NCI-H1694 treated with DMSO at 0.1 percent for 48 hours (cell line): ENCODE measurements around the gene KRTAP10-12.

Experiments
- DNase-seq: peaks from one replicate; lab custom pipeline; 2025; lab: John Stamatoyannopoulos, UW

The KRTAP10-12 gene

DNA sequence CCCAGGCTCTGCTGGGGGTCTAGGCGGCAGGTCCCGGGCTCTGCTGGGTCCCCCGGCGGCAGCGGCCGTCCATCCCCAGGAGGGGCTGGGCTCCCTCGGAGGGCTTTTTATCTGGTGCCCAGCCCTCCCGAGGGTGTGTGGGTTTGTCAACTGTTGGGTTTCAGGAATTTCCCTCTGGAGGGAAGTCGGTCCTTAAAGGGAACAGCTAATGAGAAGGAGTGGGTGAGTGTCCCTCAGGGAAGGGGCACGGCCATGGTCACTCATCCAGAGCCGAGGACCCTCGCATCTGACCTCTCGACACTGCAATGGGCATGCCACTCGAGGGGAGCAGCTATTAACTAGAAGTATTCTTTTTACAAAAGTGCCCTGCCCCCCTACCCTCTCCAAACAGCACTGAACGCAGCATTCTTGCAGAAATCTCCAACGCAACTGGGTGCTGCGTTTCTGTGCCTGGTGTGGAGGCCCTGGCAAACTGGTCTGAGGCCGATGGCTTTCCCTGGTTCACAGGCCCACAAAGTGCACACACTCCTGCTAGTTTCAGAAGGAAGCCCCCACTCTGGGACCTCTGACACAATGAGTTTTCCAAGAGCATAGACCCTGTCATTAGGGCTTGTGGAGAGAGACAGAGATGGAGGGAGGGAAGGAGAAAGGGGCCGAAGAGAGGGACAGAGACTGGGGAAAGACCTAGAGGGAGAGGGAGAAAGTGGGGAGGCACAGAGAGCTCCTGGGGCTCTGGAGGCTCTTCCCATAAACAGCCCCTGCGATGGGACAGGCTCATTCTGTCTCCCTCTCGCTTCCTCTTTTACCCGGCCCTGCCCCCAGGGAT lies 15.4 kb downstream of the KRTAP10-12 start:
- DNase-seq = no peak

- DNase-seq = no peak
Measured at GRCh38 chr21:44713130-44713529, 16.2 kb downstream of the KRTAP10-12 start.

GRCh38 chr21:44713846-44714245 lies 16.9 kb downstream of the KRTAP10-12 start:
- DNase-seq = no peak

DNA sequence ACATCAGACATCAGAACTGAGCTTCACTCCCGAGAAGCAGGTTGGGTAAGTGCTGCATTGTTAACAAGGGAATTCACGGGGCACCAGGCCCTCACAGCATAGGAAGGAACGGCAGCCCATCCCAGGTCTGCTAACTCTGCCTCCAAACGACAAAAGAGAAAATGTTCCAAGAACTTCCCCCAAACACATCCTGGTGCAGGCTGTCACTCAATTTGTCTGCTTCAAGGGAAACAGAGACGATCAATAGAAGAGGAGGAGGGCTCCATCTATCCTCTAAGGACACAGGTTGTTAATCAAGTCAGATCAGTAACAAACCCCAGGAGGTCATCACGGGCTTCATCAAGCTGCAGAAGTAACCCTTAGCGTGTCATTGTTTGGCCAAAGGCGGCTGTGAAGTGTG lies 17.9 kb downstream of the KRTAP10-12 start:
- no peak for DNase-seq

DNA sequence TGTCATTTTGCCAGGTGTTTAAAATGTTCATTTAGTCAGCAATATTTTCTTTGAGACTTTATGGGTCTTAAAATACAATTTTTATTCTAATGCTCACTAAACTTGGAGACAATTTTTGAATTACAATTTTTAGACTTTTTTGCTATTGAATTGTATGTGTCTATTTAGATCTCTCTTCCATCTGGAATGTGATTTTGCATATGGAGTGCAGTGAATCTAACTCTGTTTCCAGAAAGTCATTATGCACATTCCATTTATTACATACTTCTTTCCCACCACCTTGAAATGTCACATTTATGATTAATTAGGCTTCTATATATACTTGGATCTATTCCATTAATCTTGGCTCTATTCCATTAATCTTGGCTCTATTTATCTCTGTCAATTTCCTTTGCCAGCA lies 20.0 kb downstream of the KRTAP10-12 start:
- DNase-seq = no peak

GRCh38 chr21:44718093-44718492 lies 21.1 kb downstream of the KRTAP10-12 start:
- no peak for DNase-seq

DNA sequence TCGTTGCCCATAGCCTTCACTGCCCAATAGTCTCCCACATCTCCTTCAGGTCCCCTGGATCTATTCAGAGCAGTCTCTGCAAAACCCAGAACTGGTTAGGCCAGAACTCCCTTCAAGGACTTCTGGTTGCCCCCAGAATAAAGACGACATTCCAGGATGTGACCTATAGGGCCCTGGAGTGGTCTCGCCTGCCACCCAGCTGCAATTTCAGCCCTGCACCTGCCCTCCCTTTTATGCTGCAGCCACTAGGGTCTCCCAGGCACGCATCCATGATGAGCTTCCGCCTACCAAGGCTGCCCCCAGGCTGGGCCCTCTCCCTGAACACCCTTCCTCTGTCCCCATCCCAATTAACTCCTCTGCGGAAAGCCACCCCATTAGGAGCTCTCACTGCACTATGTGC lies 21.6 kb downstream of the KRTAP10-12 start:
- DNase-seq = no peak

DNA sequence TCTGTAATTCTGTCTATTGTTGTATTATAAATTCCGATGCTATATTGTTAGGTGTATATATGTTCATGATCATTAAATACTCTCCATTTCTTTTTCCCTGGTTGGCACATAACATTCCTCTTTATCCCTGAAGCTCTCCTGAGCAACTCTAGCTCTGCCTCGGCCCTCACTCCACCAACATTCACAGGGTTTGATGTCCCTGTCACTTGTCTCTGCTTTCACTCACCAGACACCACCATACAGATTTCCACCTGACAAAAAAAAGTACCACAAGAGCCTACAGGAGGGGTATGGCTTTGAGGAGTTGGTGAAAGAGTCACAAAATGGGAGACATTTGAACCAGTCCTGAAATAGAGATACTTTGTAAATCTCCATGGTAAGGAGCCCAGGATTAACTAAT lies 23.2 kb downstream of the KRTAP10-12 start:
- no peak for DNase-seq

DNA sequence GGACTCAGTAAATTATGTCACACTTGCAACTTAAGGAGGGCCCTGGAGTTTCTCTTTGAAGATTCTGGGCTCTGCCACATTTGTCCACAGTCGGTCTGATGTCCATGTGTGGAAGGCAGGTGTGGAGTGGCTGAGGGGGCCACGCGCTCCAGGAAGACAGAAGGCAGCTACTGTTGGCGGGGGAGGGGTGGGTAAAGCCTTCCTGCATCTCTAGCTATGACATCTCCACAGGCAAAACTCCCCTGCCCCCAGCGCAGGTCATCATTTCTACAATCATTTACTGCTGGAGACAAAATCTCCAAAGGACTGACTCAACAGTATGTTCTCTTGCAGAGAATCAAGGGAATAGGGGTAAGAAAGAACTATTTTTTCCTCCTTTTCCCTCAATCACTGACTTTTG lies 25.8 kb downstream of the KRTAP10-12 start:
- no peak for DNase-seq

DNA sequence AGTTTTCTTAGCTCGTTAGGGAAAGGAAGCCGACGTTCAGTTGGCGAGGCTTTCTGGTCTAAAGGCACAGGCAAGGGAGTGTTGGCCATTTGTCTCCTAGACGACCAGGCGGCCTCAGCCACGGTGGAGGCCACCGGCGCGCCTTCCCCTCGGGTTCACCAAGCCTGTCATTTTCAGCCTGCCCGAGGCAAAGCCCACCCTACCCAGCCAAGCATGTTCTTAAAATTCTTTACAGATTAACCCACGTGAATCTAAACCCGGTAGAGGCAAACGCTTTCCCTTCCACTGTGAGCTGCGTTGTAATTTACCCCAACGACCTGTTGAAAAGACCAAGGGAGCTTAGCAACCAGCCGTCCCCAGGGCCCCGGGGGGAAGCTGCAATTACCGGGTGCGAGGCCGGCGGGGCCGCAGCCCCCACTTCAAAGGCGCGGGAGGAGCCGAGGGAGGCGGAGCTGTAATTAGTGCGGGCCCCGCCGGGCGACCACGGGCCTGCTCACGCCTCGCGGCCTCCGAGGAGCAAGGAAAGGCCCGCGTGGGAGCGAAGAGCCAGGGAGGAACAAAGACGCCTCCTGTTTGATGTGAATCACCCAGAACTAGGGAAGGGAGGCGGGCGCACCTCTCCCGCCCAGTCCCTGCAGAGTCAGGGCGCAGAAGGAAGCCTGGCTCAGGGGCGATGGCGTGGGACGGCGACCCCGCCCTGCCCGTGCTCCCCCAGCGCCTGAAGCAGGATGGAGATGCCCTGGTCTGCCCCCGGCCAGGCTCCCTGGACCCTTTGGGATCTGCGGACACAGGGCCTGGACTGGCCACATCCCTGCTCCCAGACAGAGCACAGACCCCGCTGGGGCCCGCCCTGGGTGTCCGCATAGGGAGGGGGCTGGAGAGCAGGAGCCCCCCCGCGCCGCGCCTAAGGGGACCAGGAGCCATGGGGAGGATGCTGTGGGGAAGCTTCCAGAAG lies 26.5 kb downstream of the KRTAP10-12 start:
- no peak for DNase-seq

- no peak for DNase-seq
Measured at GRCh38 chr21:44724196-44724595, 27.2 kb downstream of the KRTAP10-12 start.

- no peak for DNase-seq
Measured at GRCh38 chr21:44724926-44725325, 28.0 kb downstream of the KRTAP10-12 start.

GRCh38 chr21:44726826-44727225 lies 29.9 kb downstream of the KRTAP10-12 start:
- DNase-seq = no peak

- no peak for DNase-seq
Measured at GRCh38 chr21:44727321-44727720, 30.3 kb downstream of the KRTAP10-12 start.

GRCh38 chr21:44727757-44728156 lies 30.8 kb downstream of the KRTAP10-12 start:
- no peak for DNase-seq

DNA sequence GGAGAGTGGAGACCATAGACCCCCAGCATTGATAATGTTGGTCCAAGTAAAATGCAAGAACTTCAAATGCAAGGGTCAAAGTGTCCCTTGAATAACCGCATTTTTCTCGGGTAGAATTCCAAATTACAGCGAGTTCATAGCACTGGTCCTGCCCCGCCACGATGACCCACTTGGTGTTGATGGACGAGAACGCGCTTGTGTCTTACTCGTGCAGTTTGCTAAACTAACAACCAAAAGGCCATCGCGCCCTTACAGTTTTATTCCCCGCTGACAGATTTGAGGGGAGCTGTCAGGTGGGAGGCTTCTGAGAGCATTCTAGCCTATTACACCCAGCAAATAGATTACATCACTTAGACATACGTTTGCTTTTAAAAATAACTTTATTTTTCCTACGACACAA lies 31.7 kb downstream of the KRTAP10-12 start:
- no peak for DNase-seq

- no peak for DNase-seq
Measured at GRCh38 chr21:44729336-44730027, 32.5 kb downstream of the KRTAP10-12 start.

DNA sequence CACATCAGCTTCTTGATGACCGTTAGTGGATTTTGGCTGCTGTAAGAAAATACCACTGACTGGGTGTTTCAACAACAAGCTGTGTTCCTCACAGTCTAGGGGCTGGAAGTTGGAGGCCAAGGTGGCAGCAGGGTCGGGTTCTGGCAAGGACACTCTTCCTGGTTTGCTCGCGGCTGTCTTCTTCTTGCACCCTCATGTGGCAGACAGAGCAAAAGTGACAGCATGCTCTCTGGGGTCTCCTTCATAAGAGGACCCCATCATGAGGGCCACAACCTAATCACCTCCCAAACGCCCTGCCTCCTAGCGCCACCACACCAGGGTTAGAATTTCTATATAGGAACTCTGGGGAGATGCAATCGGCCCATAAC lies 33.0 kb downstream of the KRTAP10-12 start:
- DNase-seq = no peak

GRCh38 chr21:44730951-44731579 lies 34.1 kb downstream of the KRTAP10-12 start:
- DNase-seq = no peak

- DNase-seq = no peak
Measured at GRCh38 chr21:44732263-44732662, 35.3 kb downstream of the KRTAP10-12 start.

- DNase-seq = no peak
Measured at GRCh38 chr21:44732956-44733355, 36.0 kb downstream of the KRTAP10-12 start.
